Measurements from ENCODE around the gene BIRC3. TPM values are rescaled to one million over a fixed set of nuclear protein-coding genes. Genes with fewer than 3 reads are reported as not detected.

The BIRC3 gene
- total and polyA plus RNA-seq, 12 donors = 1.1 to 16.5 (median 5.4) TPM

- no peak overlapping the region for H3K27ac ChIP-seq
- H3K9me3 ChIP-seq = no peaks in the 10 kb centered on the region
- DNase-seq (no peak), ATAC-seq (no peak)
- peaks cover 0 to 12% (median 6%) of the 10 kb centered on the region in 9 donors for H3K4me1 ChIP-seq
- TF ChIP-seq CTCF (IDR thresholded peaks at IDR 0.05) = no peak
- no peak overlapping the region for H3K4me3 ChIP-seq
- intact Hi-C loops (cut with DNase I) = loop anchor here in 2 of 10 donors (10.0 kb wide), 2 partner anchors 172 to 182 kb away; no protein-coding TSS in a partner anchor
- 53 to 64% methylated on average over 4 of the region's 4 CpGs for WGBS, 2 donors
- H3K27me3 ChIP-seq = peaks cover 0 to 34% (median 0%) of the 10 kb centered on the region in 7 donors
- no peaks in the 10 kb centered on the region for H3K36me3 ChIP-seq
These were observed 40.9 kb upstream of the BIRC3 start for GRCh38 chr11:102276362-102276761.

GRCh38 chr11:102276783-102277182, 40.5 kb upstream of the BIRC3 start:
- H3K4me1 ChIP-seq = peaks cover 0 to 12% (median 6%) of the 10 kb centered on the region in 9 donors
- no peaks in the 10 kb centered on the region for H3K36me3 ChIP-seq
- peaks cover 0 to 32% (median 0%) of the 10 kb centered on the region in 7 donors for H3K27me3 ChIP-seq
- 29 to 39% methylated on average over 3 of the region's 3 CpGs for WGBS, 2 donors
- intact Hi-C loops (cut with DNase I) = loop anchor here in 2 of 10 donors (10.0 kb wide), 2 partner anchors 172 to 182 kb away; no protein-coding TSS in a partner anchor
- TF ChIP-seq CTCF (IDR thresholded peaks at IDR 0.05) = no peak
- ATAC-seq (peak in 1 of 8 donors; percentile 47), DNase-seq (no peak)
- H3K9me3 ChIP-seq = no peaks in the 10 kb centered on the region
- no peak overlapping the region for H3K27ac ChIP-seq
- no peak overlapping the region for H3K4me3 ChIP-seq

GRCh38 chr11:102279641-102280170, 37.6 kb upstream of the BIRC3 start:
- Histone ChIP-seq H3K27ac (no peak overlapping the region), H3K4me1 (peaks cover 0 to 18% (median 6%) of the 10 kb centered on the region in 9 donors), H3K36me3 (no peaks in the 10 kb centered on the region), H3K4me3 (peak overlapping the region in 2 of 10 donors; percentile 6 to 13), H3K27me3 (peaks cover 0 to 18% (median 0%) of the 10 kb centered on the region in 7 donors), H3K9me3 (no peaks in the 10 kb centered on the region)
- no peak for DNase-seq
- intact Hi-C loops (cut with DNase I) = loop anchor here in 3 of 10 donors (10.0 kb wide), 4 partner anchors 55 to 215 kb away; no protein-coding TSS in a partner anchor
- 16 to 23% methylated on average over 13 of the region's 13 CpGs for WGBS, 2 donors
- TF ChIP-seq CTCF (IDR thresholded peaks at IDR 0.05) = peak in 2 of 9 donors; percentile 10 to 31
- peak in 2 of 8 donors; percentile 47 to 55 for ATAC-seq

- no peak for ATAC-seq
- no peak for TF ChIP-seq CTCF (IDR thresholded peaks at IDR 0.05)
These were observed 36.9 kb upstream of the BIRC3 start for GRCh38 chr11:102280245-102280833.

More at GRCh38 chr11:102280245-102280833, 36.9 kb upstream of the BIRC3 start:
- Histone ChIP-seq H3K4me3 (no peak overlapping the region), H3K27ac (no peak overlapping the region), H3K27me3 (peaks cover 0 to 15% (median 0%) of the 10 kb centered on the region in 7 donors), H3K4me1 (peaks cover 0 to 18% (median 6%) of the 10 kb centered on the region in 9 donors), H3K36me3 (no peaks in the 10 kb centered on the region), H3K9me3 (no peaks in the 10 kb centered on the region)
- intact Hi-C loops (cut with DNase I) = loop anchor here in 2 of 10 donors (10.0 kb wide), 2 partner anchors 54 to 214 kb away; no protein-coding TSS in a partner anchor
- WGBS, 2 donors = 89 to 92% methylated on average over 4 of the region's 4 CpGs
- no peak for DNase-seq
